Transverse colon (tissue), 4 donors: ENCODE data around the gene FAM111A. TPM values are rescaled to one million over a fixed set of nuclear protein-coding genes. Genes with fewer than 3 reads are reported as not detected.
"Not testable (repeated sequence)": the region's sequence is repeated elsewhere in the genome, so short reads cannot be mapped to it uniquely, and the experiment has no call there.

Experiments used
- DNase-seq: peaks from one replicate; pipeline ENCODE4 v3.0.0-alpha.2; 2019
- H3K27ac ChIP-seq, 4 donors: fragments of 200-600 bp; sonication (generic); 2 replicates each; pipeline ENCODE4 v1.5.1; 2016 to 2018; ENCODE audit warnings: inconsistent platforms in 4 of 4
- H3K27me3 ChIP-seq: fragments of 200-600 bp; sonication (generic); 2 replicates; pipeline ENCODE4 v1.5.1; 2017; ENCODE audit warnings: inconsistent platforms
- H3K36me3 ChIP-seq, 4 donors: fragments of 200-600 bp; sonication (generic); 2 replicates each; pipeline ENCODE4 v1.5.1; 2017 to 2019; ENCODE audit warnings: inconsistent platforms in 4 of 4
- H3K4me1 ChIP-seq, 4 donors: fragments of 200-600 bp; sonication (generic); 2 replicates each; pipeline ENCODE4 v1.5.1; 2017 to 2020; ENCODE audit warnings: inconsistent platforms in 4 of 4
- H3K4me3 ChIP-seq, 4 donors: fragments of 200-600 bp; sonication (generic); 1 replicate in 1 of 4; 2 replicates in 3 of 4; pipeline versions ENCODE4 v1.5.1 to v1.6.1; 2017 to 2019; ENCODE audit warnings: inconsistent platforms in 4 of 4
- H3K9me3 ChIP-seq, 2 donors: fragments of 200-600 bp; sonication (generic); 2 replicates each; pipeline ENCODE4 v1.5.1; 2017 to 2019; ENCODE audit warnings: inconsistent platforms in 2 of 2
- EP300 ChIP-seq: sonication (generic); formaldehyde crosslinking; IDR thresholded peaks from one replicate; pipeline ENCODE4 v1.6.1; 2017; ENCODE audit warnings: antibody characterized with exemption, low read depth
- POLR2A ChIP-seq: fragments of 450-650 bp; IDR thresholded peaks from one replicate; pipeline ENCODE4 v1.6.1; 2016; ENCODE audit warnings: antibody characterized with exemption, mild to moderate bottlenecking, moderate library complexity
- POLR2AphosphoS5 ChIP-seq, 3 donors: sonication (generic); formaldehyde crosslinking; IDR thresholded peaks; one replicate each; pipeline ENCODE4 v1.6.1; 2016; ENCODE audit warnings: antibody characterized with exemption in 3 of 3
- WGBS, 2 donors: methylation state at CpG; one replicate each; pipeline ENCODE4 v1.1.5; 2018; ENCODE audit warnings: low coverage in 1 of 2; 5-methylcytosine and 5-hydroxymethylcytosine counted together
- in situ Hi-C, 4 donors: fragments of 200-750 bp; cut with MboI; loops; one replicate each; pipeline versions ENCODE4 v1.15.0 to v1.15.1; 2017; ENCODE audit warnings: low sequenced_read_pairs in 3 of 4, low pct_ligation_motif_present in 1 of 4, low pct_unique_long_range_greater_than_20kb in 1 of 4
- intact Hi-C: fragments of 100-400 bp; cut with DNase I; formaldehyde crosslinking; loops from one replicate; pipeline ENCODE4 v1.15.1; 2023; ENCODE audit warnings: low total_unique reads
- total RNA-seq, 4 donors: library from RNA; depleted of rRNA; stranded (reverse); fragments of >200 nt; gene quantifications; one replicate each; pipeline ENCODE4 v1.1.0, GENCODE V29; 2016
- TF ChIP-seq, protein P1 (sequence below), 5 experiments: fragments of 200-600 bp in 3 of 5; fragments of 450-650 bp in 2 of 5; sonication (generic) in 3 of 5; IDR thresholded peaks; 1 replicate in 2 of 5; 2 replicates in 3 of 5; pipeline ENCODE4 v1.5.1; 2016 to 2017; ENCODE audit warnings: antibody characterized with exemption in 5 of 5, inconsistent platforms in 3 of 5, mild to moderate bottlenecking in 2 of 5, moderate library complexity in 1 of 5

The FAM111A gene
- total RNA-seq, 4 donors from 2014 or later, result 17.6 to 62.1 (median 26.2) TPM

DNA sequence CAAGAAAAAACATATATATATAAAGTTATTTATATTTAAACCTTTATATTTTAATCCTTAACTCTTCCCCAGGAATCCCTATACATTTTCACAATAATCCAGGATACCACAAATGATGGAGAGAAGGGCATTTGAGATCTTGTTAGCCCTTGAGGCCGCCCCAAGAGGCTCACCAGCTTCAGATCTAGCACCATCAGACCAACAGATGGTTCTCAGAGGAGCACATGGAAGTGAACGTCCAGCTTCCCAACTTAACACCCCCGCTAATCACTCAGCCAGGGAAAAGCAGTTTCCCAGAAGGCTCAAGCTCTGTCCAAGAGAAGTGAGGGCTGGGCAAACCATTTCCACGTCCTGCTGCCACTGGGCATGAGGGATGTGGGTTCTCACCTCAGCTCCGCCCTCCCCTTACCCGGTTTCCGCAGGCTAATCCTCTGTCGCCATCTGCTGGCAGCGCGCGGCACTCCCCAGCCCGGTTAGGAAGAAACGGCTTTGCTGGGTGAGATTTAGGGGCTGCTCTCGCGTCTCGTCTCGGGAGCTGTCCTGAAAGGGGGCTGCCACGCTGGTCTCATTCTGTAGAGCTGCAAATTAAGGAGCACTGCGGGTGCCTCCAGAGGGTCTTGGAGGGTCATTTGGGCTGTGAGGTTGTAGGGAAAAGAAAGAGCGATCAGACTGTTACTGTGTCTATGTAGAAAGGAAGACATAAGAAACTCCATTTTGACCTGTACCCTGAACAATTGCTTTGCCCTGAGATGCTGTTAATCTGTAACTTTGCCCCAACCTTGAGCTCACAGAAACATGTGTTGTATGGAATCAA, 6.8 kb upstream of the FAM111A start:
- whole genome bisulfite sequencing, 2 donors, result 19% methylated on average over 20 of the region's 20 CpGs; no CpG with 5 or more reads in 1 of the 2 donors
- in situ Hi-C loops (no loop called here), intact Hi-C loops (loop anchor here (5.0 kb wide), 1 partner anchor 84 kb away; no protein-coding TSS in a partner anchor)
- peak; percentile 85 for DNase-seq
- peaks cover 0 to 6% (median 1%) of the 10 kb centered on the region in 4 donors for H3K4me1 ChIP-seq
- TF ChIP-seq, protein P1, sequence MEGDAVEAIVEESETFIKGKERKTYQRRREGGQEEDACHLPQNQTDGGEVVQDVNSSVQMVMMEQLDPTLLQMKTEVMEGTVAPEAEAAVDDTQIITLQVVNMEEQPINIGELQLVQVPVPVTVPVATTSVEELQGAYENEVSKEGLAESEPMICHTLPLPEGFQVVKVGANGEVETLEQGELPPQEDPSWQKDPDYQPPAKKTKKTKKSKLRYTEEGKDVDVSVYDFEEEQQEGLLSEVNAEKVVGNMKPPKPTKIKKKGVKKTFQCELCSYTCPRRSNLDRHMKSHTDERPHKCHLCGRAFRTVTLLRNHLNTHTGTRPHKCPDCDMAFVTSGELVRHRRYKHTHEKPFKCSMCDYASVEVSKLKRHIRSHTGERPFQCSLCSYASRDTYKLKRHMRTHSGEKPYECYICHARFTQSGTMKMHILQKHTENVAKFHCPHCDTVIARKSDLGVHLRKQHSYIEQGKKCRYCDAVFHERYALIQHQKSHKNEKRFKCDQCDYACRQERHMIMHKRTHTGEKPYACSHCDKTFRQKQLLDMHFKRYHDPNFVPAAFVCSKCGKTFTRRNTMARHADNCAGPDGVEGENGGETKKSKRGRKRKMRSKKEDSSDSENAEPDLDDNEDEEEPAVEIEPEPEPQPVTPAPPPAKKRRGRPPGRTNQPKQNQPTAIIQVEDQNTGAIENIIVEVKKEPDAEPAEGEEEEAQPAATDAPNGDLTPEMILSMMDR (IDR thresholded peaks at IDR 0.05), result peak; percentile 89 to 98 (median 98)
- TF ChIP-seq EP300 (no peak), POLR2A (no peak), POLR2AphosphoS5 (IDR thresholded peaks at IDR 0.05) (no peak)
- peaks cover 0 to 18% (median 0%) of the 10 kb centered on the region in 4 donors for H3K36me3 ChIP-seq
- H3K4me3 ChIP-seq, result peak overlapping the region in 1 of 4 donors; percentile 16
- H3K27me3 ChIP-seq, result no peaks in the 10 kb centered on the region
- H3K9me3 ChIP-seq, result peaks cover 0 to 5% of the 10 kb centered on the region in 2 donors
- H3K27ac ChIP-seq, result no peak overlapping the region

DNA sequence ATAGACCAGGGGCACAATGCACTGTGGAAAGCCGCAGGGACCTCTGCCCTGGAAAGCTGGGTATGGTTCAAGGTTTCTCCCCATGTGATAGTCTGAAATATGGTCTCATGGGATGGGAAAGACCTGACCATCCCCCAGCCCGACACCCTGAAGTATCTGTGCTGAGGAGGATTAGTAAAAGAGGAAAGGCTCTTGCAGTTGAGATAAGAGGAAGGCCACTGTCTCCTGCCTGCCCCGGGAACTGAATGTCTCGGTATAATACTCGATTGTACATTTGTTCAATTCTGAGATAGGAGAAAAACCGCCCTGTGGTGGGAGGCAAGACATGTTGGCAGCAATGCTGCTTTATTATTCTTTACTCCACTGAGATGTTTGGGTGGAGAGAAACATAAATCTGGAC, 6.1 kb upstream of the FAM111A start:
- H3K27ac ChIP-seq, H3K4me1 ChIP-seq, in situ Hi-C loops, H3K9me3 ChIP-seq, DNase-seq, H3K4me3 ChIP-seq, H3K27me3 ChIP-seq: not testable (repeated sequence)
- intact Hi-C loops, result loop anchor here (5.0 kb wide), 1 partner anchor 84 kb away; no protein-coding TSS in a partner anchor
- H3K36me3 ChIP-seq, result peaks cover 0 to 15% (median 0%) of the 10 kb centered on the region in 4 donors
- WGBS, 2 donors, result 52 to 75% methylated on average over 3 to 6 of the region's 6 CpGs

DNA sequence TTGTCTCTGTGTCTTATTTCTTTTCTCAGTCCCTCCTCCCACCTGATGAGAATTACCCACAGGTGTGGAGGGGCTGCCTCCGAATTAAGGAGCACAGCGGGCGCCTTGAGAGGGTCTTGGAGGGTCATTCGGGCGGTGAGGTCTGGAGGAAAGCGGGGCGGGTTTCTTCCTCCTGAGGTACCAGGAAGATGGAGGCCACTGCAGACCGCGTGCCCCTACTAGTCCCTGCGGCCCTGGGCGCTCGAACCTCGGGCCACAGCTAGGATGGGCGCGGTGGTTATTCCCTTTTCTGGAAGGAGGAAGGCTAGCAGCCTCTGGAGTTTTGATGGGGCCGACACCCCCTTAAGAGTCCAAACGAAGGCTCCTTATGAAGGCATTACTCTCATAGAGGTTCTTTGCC, 5.5 kb upstream of the FAM111A start:
- no peak for DNase-seq
- TF ChIP-seq, protein P1 (IDR thresholded peaks at IDR 0.05), result no peak
- no peak for TF ChIP-seq POLR2A
- TF ChIP-seq POLR2AphosphoS5 (IDR thresholded peaks at IDR 0.05), result no peak
- no peak for TF ChIP-seq EP300
- WGBS, 2 donors, result 96 to 100% methylated on average over 2 to 12 of the region's 17 CpGs
- in situ Hi-C loops (no loop called here), intact Hi-C loops (loop anchor here (5.0 kb wide), 1 partner anchor 85 kb away; no protein-coding TSS in a partner anchor)
- Histone ChIP-seq H3K27me3 (no peaks in the 10 kb centered on the region), H3K36me3 (peaks cover 0 to 9% (median 0%) of the 10 kb centered on the region in 4 donors), H3K4me3 (no peak overlapping the region), H3K27ac (no peak overlapping the region), H3K9me3 (no peaks in the 10 kb centered on the region), H3K4me1 (peaks cover 0 to 14% (median 1%) of the 10 kb centered on the region in 4 donors)

DNA sequence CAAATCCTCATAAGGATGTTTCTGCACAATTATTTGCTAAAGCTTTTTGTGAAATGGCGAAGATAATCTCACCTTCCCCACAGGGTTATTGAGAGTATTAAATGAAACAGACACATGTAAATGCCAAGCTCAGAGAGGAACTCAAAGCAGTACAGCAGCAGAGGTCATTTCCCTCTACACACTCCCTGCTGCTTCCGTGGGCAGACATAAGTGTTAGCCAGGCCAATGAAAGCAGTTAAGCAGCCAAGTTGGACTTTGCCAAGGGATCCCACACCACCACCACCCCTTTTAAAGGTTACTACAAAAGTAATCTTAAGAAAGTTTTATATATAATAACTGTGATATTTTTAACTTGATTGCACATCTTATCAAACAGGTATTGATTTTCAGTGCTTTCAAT, 4.0 kb upstream of the FAM111A start:
- Histone ChIP-seq H3K27ac (no peak overlapping the region), H3K4me1 (peaks cover 0 to 20% (median 5%) of the 10 kb centered on the region in 4 donors), H3K27me3 (no peaks in the 10 kb centered on the region), H3K9me3 (no peaks in the 10 kb centered on the region), H3K36me3 (no peaks in the 10 kb centered on the region), H3K4me3 (no peak overlapping the region)
- in situ Hi-C loops (no loop called here), intact Hi-C loops (loop anchor here (5.0 kb wide), 1 partner anchor 86 kb away; no protein-coding TSS in a partner anchor)
- WGBS, 2 donors, result 66 to 74% methylated on average over 2 of the region's 2 CpGs
- DNase-seq, result no peak
- TF ChIP-seq, protein P1 (IDR thresholded peaks at IDR 0.05), result no peak
- TF ChIP-seq POLR2A (no peak), POLR2AphosphoS5 (IDR thresholded peaks at IDR 0.05) (no peak), EP300 (no peak)
